Measurements from ENCODE around the gene CCDC121. TPM values are rescaled to one million over a fixed set of nuclear protein-coding genes. Genes with fewer than 3 reads are reported as not detected.

The CCDC121 gene
- total RNA-seq, 1 donor from 2014 or later: 0.71 TPM

DNA sequence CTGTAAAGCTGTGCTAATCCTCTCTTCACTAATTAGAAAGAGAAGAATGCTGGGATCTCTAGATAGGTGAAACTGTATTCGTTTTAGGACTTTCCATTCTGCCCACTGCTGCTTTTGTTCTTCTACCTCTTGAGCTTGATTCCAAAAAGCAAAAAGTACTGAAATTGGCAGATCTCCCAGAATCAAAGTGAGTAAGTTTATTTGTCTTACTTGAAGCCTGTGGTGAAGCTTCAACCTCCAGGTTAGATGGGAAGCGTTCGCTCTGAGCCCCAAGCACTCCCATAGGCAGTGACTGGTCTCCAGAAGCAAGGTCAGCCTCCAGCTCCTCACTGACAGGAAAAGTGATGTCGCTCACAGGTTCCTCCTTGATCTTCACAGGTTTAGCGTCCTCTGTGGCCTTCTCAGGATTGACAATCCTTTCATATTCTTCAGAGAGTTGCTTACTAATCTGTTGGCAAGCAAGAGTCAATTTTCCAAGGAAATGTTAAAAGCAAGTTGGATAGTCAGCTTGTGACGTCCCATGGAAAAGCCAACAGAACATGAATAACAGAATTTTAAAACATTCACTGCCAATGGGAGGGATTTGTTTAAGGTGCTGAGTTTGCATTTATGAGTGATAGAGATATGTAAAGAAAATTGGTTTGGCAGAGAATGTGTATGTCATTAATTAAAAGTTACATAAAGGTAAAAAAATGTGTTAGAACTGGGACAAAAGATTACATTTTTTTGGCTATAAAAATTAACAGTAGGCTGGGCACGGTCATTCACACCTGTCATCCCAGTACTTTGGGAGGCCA lies 26.5 kb upstream of the CCDC121 start:
- no peak for ATAC-seq (ENCODE audit: low read depth)
- H3K4me1 Mint-ChIP-seq: peaks cover 11% of the 10 kb centered on the region
- no peaks in the 10 kb centered on the region for H3K9me3 Mint-ChIP-seq
- ChIA-PET CTCF (interaction anchor here (1.3 kb wide), 1 partner anchor 28 kb away, joined by 3 read pairs; no protein-coding TSS in a partner anchor), POLR2A (no interaction called here)
- no peak for DNase-seq
- intact Hi-C loops (cut with micrococcal nuclease): no loop called here
- TF ChIP-seq, protein P1, sequence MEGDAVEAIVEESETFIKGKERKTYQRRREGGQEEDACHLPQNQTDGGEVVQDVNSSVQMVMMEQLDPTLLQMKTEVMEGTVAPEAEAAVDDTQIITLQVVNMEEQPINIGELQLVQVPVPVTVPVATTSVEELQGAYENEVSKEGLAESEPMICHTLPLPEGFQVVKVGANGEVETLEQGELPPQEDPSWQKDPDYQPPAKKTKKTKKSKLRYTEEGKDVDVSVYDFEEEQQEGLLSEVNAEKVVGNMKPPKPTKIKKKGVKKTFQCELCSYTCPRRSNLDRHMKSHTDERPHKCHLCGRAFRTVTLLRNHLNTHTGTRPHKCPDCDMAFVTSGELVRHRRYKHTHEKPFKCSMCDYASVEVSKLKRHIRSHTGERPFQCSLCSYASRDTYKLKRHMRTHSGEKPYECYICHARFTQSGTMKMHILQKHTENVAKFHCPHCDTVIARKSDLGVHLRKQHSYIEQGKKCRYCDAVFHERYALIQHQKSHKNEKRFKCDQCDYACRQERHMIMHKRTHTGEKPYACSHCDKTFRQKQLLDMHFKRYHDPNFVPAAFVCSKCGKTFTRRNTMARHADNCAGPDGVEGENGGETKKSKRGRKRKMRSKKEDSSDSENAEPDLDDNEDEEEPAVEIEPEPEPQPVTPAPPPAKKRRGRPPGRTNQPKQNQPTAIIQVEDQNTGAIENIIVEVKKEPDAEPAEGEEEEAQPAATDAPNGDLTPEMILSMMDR (IDR thresholded peaks at IDR 0.05): no peak
- no peak overlapping the region for H3K4me3 Mint-ChIP-seq
- peaks cover 74% of the 10 kb centered on the region for H3K36me3 Mint-ChIP-seq (ENCODE audit: low read depth)
- no peak overlapping the region for H3K27ac Mint-ChIP-seq
- H3K27me3 Mint-ChIP-seq: no peaks in the 10 kb centered on the region

DNA sequence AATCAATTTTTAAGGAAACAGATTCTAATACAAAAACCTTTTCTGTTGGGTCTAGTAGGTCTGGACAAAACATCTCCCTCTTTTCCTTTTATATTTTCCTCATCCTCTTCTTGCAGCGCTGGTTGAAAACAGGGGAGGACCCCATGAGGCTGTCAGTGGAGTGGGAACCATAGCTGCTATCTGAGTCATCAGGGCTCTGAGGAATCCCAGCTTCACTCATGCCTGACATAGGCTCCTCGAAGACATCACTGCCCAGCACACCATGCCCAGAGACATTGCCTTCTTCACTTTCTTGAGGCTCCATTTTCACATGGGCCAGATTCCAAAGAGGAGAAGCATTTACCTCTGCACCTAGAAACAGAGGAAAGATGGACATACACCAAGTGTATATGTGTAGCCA lies 24.6 kb upstream of the CCDC121 start:
- Mint-ChIP-seq H3K27me3 (no peaks in the 10 kb centered on the region), H3K4me1 (peaks cover 6% of the 10 kb centered on the region), H3K4me3 (no peak overlapping the region), H3K9me3 (no peaks in the 10 kb centered on the region), H3K36me3 (ENCODE audit: low read depth) (peaks cover 79% of the 10 kb centered on the region), H3K27ac (no peak overlapping the region)
- intact Hi-C loops (cut with micrococcal nuclease): no loop called here
- ChIA-PET POLR2A (no interaction called here), CTCF (no interaction called here)
- TF ChIP-seq, protein P1 (IDR thresholded peaks at IDR 0.05): no peak
- DNase-seq (no peak), ATAC-seq (ENCODE audit: low read depth) (no peak)

DNA sequence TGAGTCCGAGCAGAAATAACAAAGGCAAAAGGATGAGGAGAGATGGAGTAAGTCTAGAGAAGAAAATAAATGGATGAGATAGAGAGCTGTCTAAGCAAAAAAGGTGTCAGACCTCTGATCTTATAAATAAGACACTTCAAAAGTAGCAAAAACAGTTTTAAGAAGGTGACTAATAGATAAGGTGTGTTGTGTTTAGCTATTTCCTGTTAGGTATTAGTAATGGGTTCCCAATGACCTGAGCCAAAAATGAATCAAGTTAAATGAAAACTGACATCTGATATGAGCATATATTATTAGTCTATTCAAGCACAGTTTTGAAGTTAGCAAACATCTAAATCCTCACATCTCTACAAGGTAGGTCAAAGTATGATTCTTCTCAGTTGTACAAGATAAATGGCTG lies 24.0 kb upstream of the CCDC121 start:
- TF ChIP-seq, protein P1 (IDR thresholded peaks at IDR 0.05): no peak
- Mint-ChIP-seq H3K9me3 (no peaks in the 10 kb centered on the region), H3K27ac (no peak overlapping the region), H3K36me3 (ENCODE audit: low read depth) (peaks cover 82% of the 10 kb centered on the region), H3K4me1 (peaks cover 6% of the 10 kb centered on the region), H3K4me3 (no peak overlapping the region), H3K27me3 (no peaks in the 10 kb centered on the region)
- ChIA-PET POLR2A (no interaction called here), CTCF (no interaction called here)
- no peak for ATAC-seq (ENCODE audit: low read depth)
- intact Hi-C loops (cut with micrococcal nuclease): no loop called here
- DNase-seq: no peak

DNA sequence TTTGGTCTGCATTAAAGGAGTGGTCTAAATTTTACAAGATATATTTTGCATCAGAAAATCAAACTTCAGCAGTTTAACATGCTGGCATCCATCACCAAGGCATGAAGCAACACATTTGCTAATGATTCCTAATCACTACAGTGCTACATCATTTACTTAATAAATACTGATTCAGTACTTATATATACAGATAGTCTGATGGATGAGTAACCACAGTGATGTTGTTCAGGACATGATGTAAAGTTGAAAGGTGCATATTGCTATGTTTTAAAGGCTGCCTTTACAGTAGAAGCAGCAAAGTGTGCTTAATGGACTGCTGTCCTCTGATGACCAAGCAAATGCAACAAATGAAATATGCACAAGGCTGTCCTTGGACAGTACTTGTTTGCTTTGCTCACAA lies 23.5 kb upstream of the CCDC121 start:
- Mint-ChIP-seq H3K27me3 (no peaks in the 10 kb centered on the region), H3K4me1 (peaks cover 6% of the 10 kb centered on the region), H3K9me3 (no peaks in the 10 kb centered on the region), H3K27ac (no peak overlapping the region), H3K36me3 (ENCODE audit: low read depth) (peaks cover 84% of the 10 kb centered on the region), H3K4me3 (no peak overlapping the region)
- TF ChIP-seq, protein P1 (IDR thresholded peaks at IDR 0.05): no peak
- DNase-seq (no peak), ATAC-seq (ENCODE audit: low read depth) (no peak)
- CTCF ChIA-PET: no interaction called here
- POLR2A ChIA-PET: no interaction called here
- intact Hi-C loops (cut with micrococcal nuclease): no loop called here

DNA sequence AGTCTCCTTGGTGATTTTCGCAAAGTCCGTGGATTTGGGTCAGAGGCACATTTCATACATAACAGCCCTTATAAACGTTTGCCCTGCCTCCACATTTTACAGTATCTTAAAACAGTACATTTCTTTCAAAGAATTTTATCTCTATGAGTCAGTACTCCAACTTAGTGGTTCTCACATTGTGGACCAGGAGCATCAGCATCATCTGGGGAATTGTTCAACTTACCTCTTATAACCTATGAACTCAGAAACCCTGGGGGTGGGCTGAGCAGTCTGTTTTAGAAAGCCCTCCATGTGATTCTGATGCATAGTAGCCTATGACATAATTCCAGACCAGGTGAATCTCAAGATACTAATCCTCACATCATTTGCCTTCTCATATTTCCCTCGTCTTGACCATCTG lies 22.2 kb upstream of the CCDC121 start:
- Mint-ChIP-seq H3K27ac (no peak overlapping the region), H3K9me3 (no peaks in the 10 kb centered on the region), H3K27me3 (no peaks in the 10 kb centered on the region), H3K4me1 (peaks cover 6% of the 10 kb centered on the region), H3K36me3 (ENCODE audit: low read depth) (peaks cover 84% of the 10 kb centered on the region), H3K4me3 (no peak overlapping the region)
- TF ChIP-seq, protein P1 (IDR thresholded peaks at IDR 0.05): no peak
- POLR2A ChIA-PET: no interaction called here
- DNase-seq (no peak), ATAC-seq (ENCODE audit: low read depth) (no peak)
- CTCF ChIA-PET: interaction anchor here (0.6 kb wide), 1 partner anchor 709 kb away, joined by 3 read pairs; no protein-coding TSS in a partner anchor
- intact Hi-C loops (cut with micrococcal nuclease): no loop called here
